ENCODE results near the gene TARM1. TPM values are rescaled to one million over a fixed set of nuclear protein-coding genes. Genes with fewer than 3 reads are reported as not detected.
"Not testable (repeated sequence)": the region's sequence is repeated elsewhere in the genome, so short reads cannot be mapped to it uniquely, and the experiment has no call there.

Gene TARM1
- total RNA-seq, 2 experiments from 2014 or later: not detected

DNA sequence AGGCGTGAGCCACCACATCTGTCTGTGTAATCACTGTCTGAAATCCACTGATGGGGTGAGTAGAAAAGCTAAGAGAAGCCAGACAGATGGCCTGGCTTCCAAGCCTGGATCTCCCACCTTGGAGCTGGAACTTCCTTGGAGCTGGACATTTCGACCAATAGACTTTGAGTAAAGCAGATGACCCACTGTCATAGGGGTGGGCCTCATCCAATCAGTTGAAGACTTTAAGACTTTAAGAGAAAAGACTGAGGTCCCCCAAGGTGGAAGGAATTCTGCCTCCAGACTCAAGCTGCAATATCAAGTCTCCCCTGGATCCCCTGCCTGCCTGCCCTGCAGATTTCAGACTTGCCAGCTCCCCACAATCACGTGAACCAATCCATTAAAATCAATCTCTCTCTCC lies 38.2 kb downstream of the TARM1 start:
- no peaks in the 10 kb centered on the region for H3K36me3 Mint-ChIP-seq (ENCODE audit: low read depth)
- H3K27ac Mint-ChIP-seq: no peak overlapping the region
- intact Hi-C loops (cut with micrococcal nuclease): no loop called here
- DNase-seq: no peak
- no peaks in the 10 kb centered on the region for H3K4me1 Mint-ChIP-seq (ENCODE audit: low read depth)
- no peaks in the 10 kb centered on the region for H3K9me3 Mint-ChIP-seq
- no peak overlapping the region for H3K4me3 Mint-ChIP-seq
- CTCF ChIA-PET: interaction anchor here (1.3 to 2.2 kb wide), 2 partner anchors 19 to 250 kb away, joined by 3 to 12 read pairs; no protein-coding TSS in a partner anchor
- TF ChIP-seq, protein P1, sequence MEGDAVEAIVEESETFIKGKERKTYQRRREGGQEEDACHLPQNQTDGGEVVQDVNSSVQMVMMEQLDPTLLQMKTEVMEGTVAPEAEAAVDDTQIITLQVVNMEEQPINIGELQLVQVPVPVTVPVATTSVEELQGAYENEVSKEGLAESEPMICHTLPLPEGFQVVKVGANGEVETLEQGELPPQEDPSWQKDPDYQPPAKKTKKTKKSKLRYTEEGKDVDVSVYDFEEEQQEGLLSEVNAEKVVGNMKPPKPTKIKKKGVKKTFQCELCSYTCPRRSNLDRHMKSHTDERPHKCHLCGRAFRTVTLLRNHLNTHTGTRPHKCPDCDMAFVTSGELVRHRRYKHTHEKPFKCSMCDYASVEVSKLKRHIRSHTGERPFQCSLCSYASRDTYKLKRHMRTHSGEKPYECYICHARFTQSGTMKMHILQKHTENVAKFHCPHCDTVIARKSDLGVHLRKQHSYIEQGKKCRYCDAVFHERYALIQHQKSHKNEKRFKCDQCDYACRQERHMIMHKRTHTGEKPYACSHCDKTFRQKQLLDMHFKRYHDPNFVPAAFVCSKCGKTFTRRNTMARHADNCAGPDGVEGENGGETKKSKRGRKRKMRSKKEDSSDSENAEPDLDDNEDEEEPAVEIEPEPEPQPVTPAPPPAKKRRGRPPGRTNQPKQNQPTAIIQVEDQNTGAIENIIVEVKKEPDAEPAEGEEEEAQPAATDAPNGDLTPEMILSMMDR (IDR thresholded peaks at IDR 0.05): no peak
- peaks cover 6% of the 10 kb centered on the region for H3K27me3 Mint-ChIP-seq
- ATAC-seq: no peak
- POLR2A ChIA-PET: interaction anchor here (0.6 kb wide), 1 partner anchor 1628 kb away, joined by 3 read pairs; no protein-coding TSS in a partner anchor

DNA sequence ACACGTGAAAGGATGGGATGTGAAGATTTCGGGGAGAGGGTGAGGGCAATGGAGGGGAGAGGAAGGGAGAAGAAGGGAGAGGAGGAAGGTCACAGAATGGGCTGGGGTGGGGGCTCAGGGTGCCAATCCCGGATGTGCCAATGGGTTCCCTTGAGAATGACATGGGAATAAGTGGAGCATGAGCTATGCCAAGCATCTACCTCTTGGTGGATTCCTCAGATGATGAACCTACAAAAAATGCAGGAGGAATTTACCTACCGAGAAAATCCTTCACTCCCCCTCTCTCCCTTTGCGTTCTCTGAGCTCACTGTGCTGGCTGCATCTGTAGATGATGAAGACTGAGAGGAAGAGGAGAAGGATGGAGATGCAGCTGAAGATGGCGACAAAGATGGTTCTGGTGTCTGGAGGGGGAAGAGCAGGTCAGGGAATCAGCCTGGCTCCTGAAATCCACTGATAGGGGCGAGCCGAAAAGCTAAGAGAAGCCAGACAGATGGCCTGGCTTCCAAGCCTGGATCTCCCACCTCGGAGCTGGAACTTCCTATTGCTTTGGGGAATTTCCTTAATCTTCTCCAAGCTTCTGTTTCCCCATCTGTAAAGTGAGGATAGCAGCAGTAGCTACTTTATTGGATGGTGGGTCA lies 39.1 kb downstream of the TARM1 start:
- Mint-ChIP-seq H3K27ac (no peak overlapping the region), H3K4me3 (no peak overlapping the region), H3K4me1 (ENCODE audit: low read depth) (no peaks in the 10 kb centered on the region), H3K27me3 (peaks cover 6% of the 10 kb centered on the region), H3K36me3 (ENCODE audit: low read depth) (no peaks in the 10 kb centered on the region), H3K9me3 (no peaks in the 10 kb centered on the region)
- TF ChIP-seq, protein P1 (IDR thresholded peaks at IDR 0.05): no peak
- CTCF ChIA-PET: interaction anchor here (1.0 to 2.2 kb wide), 3 partner anchors 12 to 249 kb away, joined by 3 to 12 read pairs (median 4); no protein-coding TSS in a partner anchor
- no peak for ATAC-seq
- POLR2A ChIA-PET: no interaction called here
- intact Hi-C loops (cut with micrococcal nuclease): no loop called here
- DNase-seq: no peak

DNA sequence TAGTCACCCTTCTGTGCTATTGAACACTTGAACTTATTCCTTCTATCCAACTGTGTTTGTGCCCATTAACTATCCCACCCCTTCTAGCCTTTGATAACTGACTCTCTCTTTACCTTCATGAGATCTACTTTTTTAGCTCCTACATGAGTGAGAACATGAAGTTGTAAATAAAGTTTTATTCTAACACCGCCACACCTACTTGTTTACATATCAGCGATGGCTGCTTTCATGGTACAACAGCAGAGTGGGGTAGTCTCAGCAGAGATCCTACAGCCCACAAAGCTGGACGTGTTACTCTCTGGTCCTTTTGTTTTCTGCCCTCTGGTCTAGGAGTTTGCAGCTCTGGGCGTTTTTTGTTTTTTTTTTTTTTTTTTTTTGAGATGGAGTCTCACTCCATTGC lies 41.2 kb downstream of the TARM1 start:
- H3K9me3 Mint-ChIP-seq: no peaks in the 10 kb centered on the region
- no peak overlapping the region for H3K27ac Mint-ChIP-seq
- no peak overlapping the region for H3K4me3 Mint-ChIP-seq
- DNase-seq (no peak), ATAC-seq (no peak)
- ChIA-PET CTCF (interaction anchor here (2.4 to 3.7 kb wide), 2 partner anchors 10 to 16 kb away, joined by 7 to 20 read pairs; no protein-coding TSS in a partner anchor), POLR2A (no interaction called here)
- H3K27me3 Mint-ChIP-seq: peaks cover 4% of the 10 kb centered on the region
- no peaks in the 10 kb centered on the region for H3K36me3 Mint-ChIP-seq (ENCODE audit: low read depth)
- TF ChIP-seq, protein P1 (IDR thresholded peaks at IDR 0.05): no peak
- H3K4me1 Mint-ChIP-seq (ENCODE audit: low read depth): no peaks in the 10 kb centered on the region
- intact Hi-C loops (cut with micrococcal nuclease): no loop called here

DNA sequence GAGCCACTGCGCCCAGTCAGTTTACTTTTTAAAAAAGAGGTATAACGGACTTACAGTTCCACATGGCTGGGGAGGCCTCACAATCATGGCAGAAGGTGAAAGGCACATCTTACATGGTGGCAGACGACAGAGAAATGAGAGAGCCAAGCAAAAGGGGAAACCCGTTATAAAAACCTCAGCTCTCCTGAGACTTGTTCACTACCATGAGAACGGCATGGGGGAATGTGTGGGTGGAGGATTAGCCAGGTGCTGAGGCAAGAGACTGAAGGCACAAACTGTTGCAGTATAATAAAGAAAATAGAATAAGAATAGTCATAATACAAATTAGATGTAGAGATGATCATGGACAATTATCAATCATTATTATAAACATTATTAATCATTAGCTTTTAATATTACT lies 44.6 kb downstream of the TARM1 start:
- DNase-seq; POLR2A ChIA-PET; H3K9me3 Mint-ChIP-seq; ATAC-seq; H3K27me3 Mint-ChIP-seq; intact Hi-C loops (cut with micrococcal nuclease); H3K4me3 Mint-ChIP-seq; H3K36me3 Mint-ChIP-seq (ENCODE audit: low read depth); H3K4me1 Mint-ChIP-seq (ENCODE audit: low read depth); H3K27ac Mint-ChIP-seq: not testable (repeated sequence)
- CTCF ChIA-PET: interaction anchor here (1.7 to 2.0 kb wide), 2 partner anchors 13 kb away, joined by 4 to 10 read pairs; no protein-coding TSS in a partner anchor

DNA sequence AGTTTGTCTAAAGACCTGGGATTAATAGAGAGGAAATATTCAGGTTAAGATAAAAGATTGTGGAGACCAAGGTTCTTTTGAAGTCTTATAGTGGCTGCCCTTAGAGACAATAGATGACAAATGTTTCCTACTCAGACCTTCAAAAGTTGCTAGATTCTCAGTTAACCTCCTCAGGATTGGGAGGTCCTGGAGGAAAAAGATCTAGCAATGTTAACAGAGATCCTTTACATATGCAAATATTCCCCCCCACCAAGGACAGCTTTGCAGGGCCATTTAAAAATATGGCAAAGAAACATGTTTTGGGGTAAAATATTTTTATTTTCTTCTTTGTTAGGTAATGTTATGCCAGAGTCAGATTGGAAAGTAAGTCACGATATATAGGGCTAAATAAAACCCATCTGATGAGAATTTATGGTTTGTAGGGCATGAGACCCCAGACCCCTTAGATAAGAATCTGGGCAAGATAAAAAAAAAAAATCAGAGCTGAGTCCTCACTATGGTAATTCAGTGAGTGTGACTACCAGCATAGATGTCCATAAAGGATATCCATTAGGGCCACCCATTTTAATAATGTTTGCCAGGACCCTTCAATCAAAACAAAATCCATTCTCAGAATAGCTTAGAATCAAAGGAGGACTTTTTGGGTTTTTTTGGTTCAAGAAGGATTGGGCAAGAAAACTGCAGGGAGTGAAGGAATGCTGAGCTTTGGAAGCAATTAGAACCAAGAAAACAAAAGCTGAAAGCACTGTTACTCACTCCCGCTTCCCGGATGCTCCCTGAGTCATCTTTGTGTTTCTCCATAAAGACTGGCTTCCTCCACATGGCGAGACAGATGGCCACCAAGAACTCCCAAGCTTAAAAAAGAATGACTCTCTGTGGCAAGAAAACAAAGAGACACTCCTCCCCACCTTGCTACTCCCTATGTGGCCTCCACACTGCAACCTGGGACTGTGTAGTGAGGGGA lies 45.7 kb downstream of the TARM1 start:
- H3K27me3 Mint-ChIP-seq: peaks cover 15% of the 10 kb centered on the region
- no peak overlapping the region for H3K4me3 Mint-ChIP-seq
- TF ChIP-seq, protein P1 (IDR thresholded peaks at IDR 0.05): no peak
- H3K4me1 Mint-ChIP-seq (ENCODE audit: low read depth): no peaks in the 10 kb centered on the region
- H3K36me3 Mint-ChIP-seq (ENCODE audit: low read depth): no peaks in the 10 kb centered on the region
- DNase-seq (no peak), ATAC-seq (no peak)
- intact Hi-C loops (cut with micrococcal nuclease): no loop called here
- H3K27ac Mint-ChIP-seq: no peak overlapping the region
- H3K9me3 Mint-ChIP-seq: no peaks in the 10 kb centered on the region
- POLR2A ChIA-PET: no interaction called here
- CTCF ChIA-PET: interaction anchor here (0.8 to 2.0 kb wide), 2 partner anchors 12 to 243 kb away, joined by 4 to 10 read pairs; no protein-coding TSS in a partner anchor

Data from activated CD8-positive, alpha-beta T cell treated with anti-CD3 and anti-CD28 coated beads for 36 hours (primary cell).